Spleen (tissue), 11 donors: ENCODE results near the gene C17orf78. TPM values are rescaled to one million over a fixed set of nuclear protein-coding genes. Genes with fewer than 3 reads are reported as not detected.
A peak's percentile ranks its signal among the peaks of the same experiment; 100 is the strongest.

Source experiments
- DNase-seq: peaks from one replicate; pipeline ENCODE4 v3.0.0-alpha.2; 2020
- H3K27ac ChIP-seq, 8 donors: fragments of 200-600 bp; sonication (generic) in 7 of 8; 1 replicate in 4 of 8; 2 replicates in 4 of 8; pipeline versions ENCODE4 v1.5.0 to v1.8.0; 2016 to 2021; ENCODE audit warnings: inconsistent platforms in 4 of 8, mild to moderate bottlenecking in 4 of 8, moderate library complexity in 1 of 8
- H3K27me3 ChIP-seq, 7 donors: fragments of 200-600 bp; sonication (generic) in 6 of 7; replicated peaks in 1 of 7; 1 replicate in 4 of 7; 2 replicates in 3 of 7; pipeline versions ENCODE4 v1.5.0 to v1.8.0; 2016 to 2021; ENCODE audit warnings: inconsistent platforms in 3 of 7, mild to moderate bottlenecking in 1 of 7
- H3K36me3 ChIP-seq, 6 donors: fragments of 200-600 bp; sonication (generic) in 5 of 6; 1 replicate in 4 of 6; 2 replicates in 2 of 6; pipeline versions ENCODE4 v1.5.0 to v1.8.0; 2016 to 2021; ENCODE audit warnings: inconsistent platforms in 2 of 6
- H3K4me1 ChIP-seq, 6 donors: fragments of 200-600 bp; sonication (generic) in 5 of 6; 1 replicate in 3 of 6; 2 replicates in 3 of 6; pipeline versions ENCODE4 v1.5.0 to v1.8.0; 2016 to 2021; ENCODE audit warnings: inconsistent platforms in 3 of 6
- H3K4me3 ChIP-seq, 8 donors: fragments of 200-600 bp; sonication (generic) in 7 of 8; 1 replicate in 4 of 8; 2 replicates in 4 of 8; pipeline versions ENCODE4 v1.5.0 to v1.8.0; 2016 to 2021; ENCODE audit warnings: inconsistent platforms in 4 of 8, mild to moderate bottlenecking in 4 of 8, moderate library complexity in 2 of 8
- H3K9me3 ChIP-seq, 8 donors: fragments of 200-600 bp; sonication (generic) in 7 of 8; 1 replicate in 4 of 8; 2 replicates in 4 of 8; pipeline versions ENCODE4 v1.5.0 to v1.8.0; 2016 to 2021; ENCODE audit warnings: inconsistent platforms in 4 of 8
- POLR2A ChIP-seq, 3 donors: fragments of 450-650 bp; IDR thresholded peaks; one replicate each; pipeline ENCODE4 v1.5.1; 2017; ENCODE audit warnings: antibody characterized with exemption in 3 of 3, mild to moderate bottlenecking in 1 of 3
- POLR2AphosphoS5 ChIP-seq, 3 donors: sonication (generic); formaldehyde crosslinking; IDR thresholded peaks; one replicate each; pipeline ENCODE4 v1.5.1; 2017; ENCODE audit warnings: antibody characterized with exemption in 3 of 3
- WGBS, 5 donors: extraction: QIAGEN DNeasy Blood & Tissue Kit in 3 of 5; methylation state at CpG; one replicate each; pipeline versions ENCODE4 v1.1.5 to v1.1.7; 2013 to 2018; 5-methylcytosine and 5-hydroxymethylcytosine counted together
- intact Hi-C: fragments of 100-400 bp; cut with DNase I; formaldehyde crosslinking; loops from one replicate; pipeline ENCODE4 v1.15.0; 2023; ENCODE audit warnings: low total_unique reads
- polyA plus RNA-seq, 3 donors: library from polyadenylated mRNA; stranded (reverse); fragments of 200-250 nt; gene quantifications; one replicate each; pipeline ENCODE4 v1.2.1, GENCODE V29; 2013
- total RNA-seq, 7 donors: library from RNA; depleted of rRNA in 3 of 7; stranded (reverse); fragments of >200 nt in 3 of 7; fragmentation: NEBNext Ultra II Directional in 4 of 7; extraction: Animal tissue kit (Norgen Biotek cat#: 25700) in 4 of 7; gene quantifications; one replicate each; pipeline versions ENCODE4 v1.1.0 to v1.2.1, GENCODE V29; 2016 to 2021
- TF ChIP-seq, protein P1 (sequence below), 11 experiments: fragments of 200-600 bp in 7 of 11; fragments of 450-650 bp in 4 of 11; sonication (generic) in 4 of 11; IDR thresholded peaks in 8 of 11; conservative IDR thresholded peaks in 3 of 11; 1 replicate in 7 of 11; 2 replicates in 4 of 11; pipeline versions ENCODE4 v1.4.0 to v1.8.0; 2016 to 2021; ENCODE audit warnings: antibody characterized with exemption in 11 of 11, inconsistent platforms in 4 of 11, mild to moderate bottlenecking in 1 of 11
- donor health status: healthy with polysubstance abuse.
- donor health status: DM: no; HTN: no; CAD: no; lungs with moderate emphysema.
- donor health status: DM: no; HTN: no; CAD: no.
- donor health status: Bipolar disorder and iron deficiency.
- donor health status: healthy.
- donor health status: DM: no; HTN: no; CAD: no.
- donor health status: DM: yes; HTN: yes; CAD: no.

The C17orf78 gene
- total and polyA plus RNA-seq, 10 donors = not detected

DNA sequence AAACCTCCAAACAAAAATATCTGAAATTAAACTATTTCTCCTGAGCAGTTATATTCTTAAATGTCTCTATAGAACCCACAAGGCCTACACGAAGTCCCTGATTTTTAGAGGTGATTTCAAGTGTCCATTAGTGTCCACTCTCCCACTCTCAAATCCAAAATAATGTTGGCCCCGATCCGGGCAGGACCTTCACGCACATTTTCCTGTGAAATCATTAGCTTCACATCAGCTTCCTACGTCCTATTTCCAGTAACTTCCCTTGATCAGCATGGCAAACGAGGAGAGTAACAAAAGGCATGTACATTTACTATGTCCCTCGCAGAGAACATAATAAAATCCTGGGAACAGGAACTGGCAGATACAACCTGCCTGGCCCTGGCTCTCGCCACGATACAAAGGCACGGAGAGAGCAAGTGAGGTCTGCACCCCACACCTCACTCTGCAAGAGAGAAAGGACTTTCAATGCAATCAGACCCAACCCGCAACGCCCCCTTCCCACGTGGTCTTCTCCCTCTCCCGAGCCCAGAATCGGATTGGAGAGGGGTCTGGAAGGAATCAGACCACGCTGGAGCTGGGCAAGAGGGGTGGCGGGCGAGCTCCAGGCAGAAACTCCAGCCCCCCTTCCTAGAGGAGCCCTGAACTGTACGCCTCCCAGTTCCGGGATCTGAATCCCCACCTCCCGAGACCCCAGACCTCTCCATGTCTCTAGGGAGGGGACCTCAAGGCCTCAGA is 17.5 kb upstream of the C17orf78 start:
- intact Hi-C loops = no loop called here
- peak overlapping the region; percentile 44 to 87 (median 80) for H3K27ac ChIP-seq
- H3K4me1 ChIP-seq = peaks cover 11 to 43% (median 26%) of the 10 kb centered on the region in 6 donors
- H3K36me3 ChIP-seq = peaks cover 0 to 7% (median 0%) of the 10 kb centered on the region in 6 donors
- no peaks in the 10 kb centered on the region for H3K9me3 ChIP-seq
- 6 to 8% (median 7%) methylated on average over 13 to 21 of the region's 21 CpGs for WGBS, 5 donors
- peak; percentile 81 for DNase-seq
- peak overlapping the region; percentile 70 to 97 (median 89) for H3K4me3 ChIP-seq
- no peaks in the 10 kb centered on the region for H3K27me3 ChIP-seq
- TF ChIP-seq, protein P1, sequence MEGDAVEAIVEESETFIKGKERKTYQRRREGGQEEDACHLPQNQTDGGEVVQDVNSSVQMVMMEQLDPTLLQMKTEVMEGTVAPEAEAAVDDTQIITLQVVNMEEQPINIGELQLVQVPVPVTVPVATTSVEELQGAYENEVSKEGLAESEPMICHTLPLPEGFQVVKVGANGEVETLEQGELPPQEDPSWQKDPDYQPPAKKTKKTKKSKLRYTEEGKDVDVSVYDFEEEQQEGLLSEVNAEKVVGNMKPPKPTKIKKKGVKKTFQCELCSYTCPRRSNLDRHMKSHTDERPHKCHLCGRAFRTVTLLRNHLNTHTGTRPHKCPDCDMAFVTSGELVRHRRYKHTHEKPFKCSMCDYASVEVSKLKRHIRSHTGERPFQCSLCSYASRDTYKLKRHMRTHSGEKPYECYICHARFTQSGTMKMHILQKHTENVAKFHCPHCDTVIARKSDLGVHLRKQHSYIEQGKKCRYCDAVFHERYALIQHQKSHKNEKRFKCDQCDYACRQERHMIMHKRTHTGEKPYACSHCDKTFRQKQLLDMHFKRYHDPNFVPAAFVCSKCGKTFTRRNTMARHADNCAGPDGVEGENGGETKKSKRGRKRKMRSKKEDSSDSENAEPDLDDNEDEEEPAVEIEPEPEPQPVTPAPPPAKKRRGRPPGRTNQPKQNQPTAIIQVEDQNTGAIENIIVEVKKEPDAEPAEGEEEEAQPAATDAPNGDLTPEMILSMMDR (IDR thresholded peaks at IDR 0.05 in 8 of 11, conservative IDR thresholded peaks at IDR 0.05 in 3 of 11) = no peak
- TF ChIP-seq POLR2AphosphoS5 (IDR thresholded peaks at IDR 0.05) (no peak), POLR2A (IDR thresholded peaks at IDR 0.05) (no peak)

DNA sequence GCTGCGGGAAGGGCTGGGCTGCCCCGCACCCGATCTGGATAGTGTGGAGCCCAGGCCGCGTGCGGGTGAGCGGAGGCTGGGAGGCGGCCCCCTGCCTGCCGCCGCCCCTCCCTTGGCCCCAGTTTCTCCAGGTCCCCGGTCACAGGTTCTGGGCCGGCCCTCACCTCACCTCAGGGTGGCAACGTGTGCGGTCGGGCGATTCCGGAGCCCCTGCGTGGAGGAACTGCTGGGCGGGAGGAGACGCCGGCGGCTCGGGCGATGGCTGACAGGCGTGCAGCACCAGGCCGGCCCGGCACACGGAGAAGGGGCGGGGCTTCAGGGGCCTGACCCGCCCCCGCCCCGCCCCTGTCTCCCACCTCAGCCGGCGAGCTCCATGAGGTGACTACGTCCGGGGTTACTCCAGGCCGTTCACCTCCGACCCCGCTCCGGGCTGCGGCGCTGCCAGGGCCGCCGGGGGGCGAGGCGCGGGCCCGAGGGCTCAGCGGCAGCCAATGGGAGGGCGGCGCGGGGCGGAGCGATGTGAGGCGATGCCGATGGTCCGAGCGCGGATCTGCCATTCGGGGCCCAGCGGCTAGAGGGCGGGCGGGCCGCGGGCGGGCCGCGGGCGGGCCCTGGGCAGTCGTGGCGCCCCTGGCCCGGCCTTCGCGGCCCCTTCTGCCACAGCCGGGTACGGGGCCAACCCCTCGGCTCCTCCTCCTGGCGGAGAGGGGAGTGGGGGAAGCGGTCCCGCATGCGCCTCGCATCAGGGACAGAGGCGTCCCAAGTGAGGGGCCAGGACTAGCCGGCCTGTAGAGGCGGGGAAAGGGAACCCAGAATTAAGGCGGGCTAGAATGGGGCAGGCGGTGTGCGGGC is 16.7 kb upstream of the C17orf78 start:
- Histone ChIP-seq H3K36me3 (peaks cover 0 to under 1% (median 0%) of the 10 kb centered on the region in 6 donors), H3K4me3 (peak overlapping the region; percentile 70 to 97 (median 89)), H3K4me1 (peaks cover 11 to 43% (median 26%) of the 10 kb centered on the region in 6 donors), H3K9me3 (no peaks in the 10 kb centered on the region), H3K27ac (peak overlapping the region; percentile 44 to 87 (median 80)), H3K27me3 (no peaks in the 10 kb centered on the region)
- WGBS, 5 donors = 0 to 1% (median 1%) methylated on average over 35 to 88 of the region's 88 CpGs
- peak in 2 of 3 donors; percentile 16 to 43 for TF ChIP-seq POLR2A (IDR thresholded peaks at IDR 0.05)
- TF ChIP-seq, protein P1 (IDR thresholded peaks at IDR 0.05 in 8 of 11, conservative IDR thresholded peaks at IDR 0.05 in 3 of 11) = peak in 8 of 11 experiments; percentile 39 to 75 (median 64)
- peak; percentile 71 to 86 (median 83) for TF ChIP-seq POLR2AphosphoS5 (IDR thresholded peaks at IDR 0.05)
- peak; percentile 98 for DNase-seq
- intact Hi-C loops = no loop called here

DNA sequence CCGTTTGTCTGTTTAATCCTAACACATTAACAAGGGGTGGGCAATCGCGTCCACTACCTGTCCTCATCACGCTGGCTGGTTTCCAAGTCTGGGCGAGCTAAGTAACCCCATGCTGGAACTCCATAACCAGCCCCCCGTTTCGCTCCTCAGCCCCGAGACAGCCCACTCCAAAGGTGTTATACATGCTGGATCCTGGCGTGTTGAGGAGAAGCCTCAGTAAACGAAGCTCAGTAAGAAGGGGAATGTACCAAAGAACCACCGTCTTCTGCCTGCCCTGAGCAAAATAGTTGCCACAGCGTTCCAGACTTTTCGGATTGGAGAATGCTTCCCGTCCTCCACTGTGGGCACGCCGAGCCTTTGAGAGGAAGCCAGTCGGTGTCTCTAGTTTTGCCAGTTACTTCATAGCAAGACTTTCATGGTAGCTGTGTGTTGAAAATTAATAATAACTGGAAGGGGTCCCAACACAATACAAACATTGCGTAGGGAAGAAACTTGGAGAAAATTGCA is 16.1 kb upstream of the C17orf78 start:
- no peak for DNase-seq
- intact Hi-C loops = no loop called here

More for the DNA sequence above, 16.1 kb upstream of the C17orf78 start:
- Histone ChIP-seq H3K4me1 (peaks cover 11 to 43% (median 26%) of the 10 kb centered on the region in 6 donors), H3K36me3 (no peaks in the 10 kb centered on the region), H3K27ac (peak overlapping the region; percentile 44 to 87 (median 80)), H3K9me3 (no peaks in the 10 kb centered on the region), H3K27me3 (no peaks in the 10 kb centered on the region), H3K4me3 (peak overlapping the region; percentile 70 to 97 (median 89))
- TF ChIP-seq POLR2A (IDR thresholded peaks at IDR 0.05) (no peak), POLR2AphosphoS5 (IDR thresholded peaks at IDR 0.05) (no peak)
- TF ChIP-seq, protein P1 (IDR thresholded peaks at IDR 0.05 in 8 of 11, conservative IDR thresholded peaks at IDR 0.05 in 3 of 11) = no peak
- WGBS, 5 donors = 13 to 29% (median 20%) methylated on average over 15 to 18 of the region's 18 CpGs
